Measurements from ENCODE around the gene TMUB2.

DNA sequence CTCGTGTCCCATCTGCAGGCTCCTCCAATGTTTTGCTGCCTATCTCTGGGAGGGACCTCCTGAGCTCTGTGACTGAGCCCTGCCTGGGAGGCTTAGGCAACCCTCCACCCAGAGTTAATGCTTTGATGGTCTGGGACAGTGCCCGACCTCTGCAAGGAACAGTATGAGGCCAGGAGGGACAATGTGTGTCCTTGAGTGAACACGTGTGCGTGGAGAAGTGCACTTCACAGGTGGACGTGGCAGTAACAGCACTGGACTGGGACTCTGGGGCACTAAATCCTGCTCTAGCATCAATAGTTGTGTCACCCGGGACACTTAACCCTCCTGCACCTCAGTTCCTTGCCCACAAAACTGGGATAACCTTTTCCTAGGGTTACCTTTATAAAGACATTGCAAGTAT, 28.1 kb downstream of the TMUB2 start:
- TF ChIP-seq, protein P1, sequence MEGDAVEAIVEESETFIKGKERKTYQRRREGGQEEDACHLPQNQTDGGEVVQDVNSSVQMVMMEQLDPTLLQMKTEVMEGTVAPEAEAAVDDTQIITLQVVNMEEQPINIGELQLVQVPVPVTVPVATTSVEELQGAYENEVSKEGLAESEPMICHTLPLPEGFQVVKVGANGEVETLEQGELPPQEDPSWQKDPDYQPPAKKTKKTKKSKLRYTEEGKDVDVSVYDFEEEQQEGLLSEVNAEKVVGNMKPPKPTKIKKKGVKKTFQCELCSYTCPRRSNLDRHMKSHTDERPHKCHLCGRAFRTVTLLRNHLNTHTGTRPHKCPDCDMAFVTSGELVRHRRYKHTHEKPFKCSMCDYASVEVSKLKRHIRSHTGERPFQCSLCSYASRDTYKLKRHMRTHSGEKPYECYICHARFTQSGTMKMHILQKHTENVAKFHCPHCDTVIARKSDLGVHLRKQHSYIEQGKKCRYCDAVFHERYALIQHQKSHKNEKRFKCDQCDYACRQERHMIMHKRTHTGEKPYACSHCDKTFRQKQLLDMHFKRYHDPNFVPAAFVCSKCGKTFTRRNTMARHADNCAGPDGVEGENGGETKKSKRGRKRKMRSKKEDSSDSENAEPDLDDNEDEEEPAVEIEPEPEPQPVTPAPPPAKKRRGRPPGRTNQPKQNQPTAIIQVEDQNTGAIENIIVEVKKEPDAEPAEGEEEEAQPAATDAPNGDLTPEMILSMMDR (IDR thresholded peaks at IDR 0.05; ENCODE audit: insufficient read depth, low read length, poor library complexity, severe bottlenecking): no peak
- no peak for TF ChIP-seq EZH2phosphoT487 (conservative IDR thresholded peaks at IDR 0.05; ENCODE audit: low read length)

All from SU-DHL-6 (cell line).